RWPE1 (cell line): ENCODE results near the gene JUN.

Source experiments
- CTCF ChIA-PET: fragments of 350-600 bp; sonication (Branson Sonifier 250); formaldehyde crosslinking; extraction: SDS; loops from one replicate; lab custom pipeline; 2021; lab: Yijun Ruan, JAX
- POLR2A ChIA-PET: fragments of 400-600 bp; formaldehyde crosslinking; extraction: SDS; loops from one replicate; lab custom pipeline; 2020; ENCODE audit warnings: antibody characterized with exemption; ENCODE audit not compliant: low non-redundant PET; lab: Yijun Ruan, JAX
- DNase-seq: peaks from one replicate; pipeline ENCODE4 v3.0.0; 2012; ENCODE audit warnings: low spot score
- H3K27ac ChIP-seq: fragments of 450-650 bp; 2 replicates; pipeline ENCODE4 v1.5.1; 2017
- CTCF ChIP-seq: fragments of 450-650 bp; conservative IDR thresholded peaks from 2 replicates; pipeline ENCODE4 v1.5.1; 2017; ENCODE audit warnings: low read depth, mild to moderate bottlenecking

Gene JUN

GRCh38 chr1:58812468-58812867 lies 28.6 kb upstream of the JUN start:
- POLR2A ChIA-PET: no interaction called here
- no peak for DNase-seq
- CTCF ChIA-PET: interaction anchor here (0.6 kb wide), 1 partner anchor 78 kb away, joined by 3 read pairs; no protein-coding TSS in a partner anchor
- H3K27ac ChIP-seq: no peak overlapping the region
- no peak for TF ChIP-seq CTCF

- DNase-seq: no peak
- ChIA-PET POLR2A (interaction anchor here (1.0 kb wide), 1 partner anchor 27 kb away, joined by 3 read pairs; no protein-coding TSS in a partner anchor), CTCF (no interaction called here)
- no peak for TF ChIP-seq CTCF
- no peak overlapping the region for H3K27ac ChIP-seq
Measured at GRCh38 chr1:58811303-58811702, 27.5 kb upstream of the JUN start.

- no peak overlapping the region for H3K27ac ChIP-seq
- CTCF ChIA-PET: interaction anchor here (0.5 kb wide), 1 partner anchor 867 kb away, joined by 4 read pairs; no protein-coding TSS in a partner anchor
- no peak for DNase-seq
- TF ChIP-seq CTCF: no peak
- POLR2A ChIA-PET: no interaction called here
Measured at GRCh38 chr1:58809325-58810010, 25.6 kb upstream of the JUN start.

GRCh38 chr1:58808077-58808476 lies 24.2 kb upstream of the JUN start:
- ChIA-PET POLR2A (no interaction called here), CTCF (interaction anchor here (0.6 to 0.7 kb wide), 2 partner anchors 169 to 213 kb away, joined by 3 read pairs; no protein-coding TSS in a partner anchor)
- no peak for TF ChIP-seq CTCF
- no peak for DNase-seq
- no peak overlapping the region for H3K27ac ChIP-seq

- CTCF ChIA-PET: no interaction called here
- POLR2A ChIA-PET: no interaction called here
- no peak for DNase-seq
- no peak for TF ChIP-seq CTCF
- H3K27ac ChIP-seq: no peak overlapping the region
Measured at GRCh38 chr1:58805716-58806571, 22.1 kb upstream of the JUN start.

- no peak overlapping the region for H3K27ac ChIP-seq
- DNase-seq: no peak
- POLR2A ChIA-PET: interaction anchor here (0.5 kb wide), 1 partner anchor 411 kb away, joined by 4 read pairs; no protein-coding TSS in a partner anchor
- TF ChIP-seq CTCF: no peak
- CTCF ChIA-PET: no interaction called here
Measured at GRCh38 chr1:58804853-58805565, 21.2 kb upstream of the JUN start.
